ENCODE measurements around the gene PROKR2.

The PROKR2 gene

GRCh38 chr20:5316188-5317158, at the start of gene PROKR2:
PROKR2 (minus strand) TSS chr20:5316954; CDS start chr20:5314369, 2,585 bp downstream.
- DNase-seq: no peak

- DNase-seq: no peak
Observed at GRCh38 chr20:5364997-5365597, 48.3 kb upstream of the PROKR2 start.

- no peak for DNase-seq
Observed at GRCh38 chr20:5364136-5364821, 47.5 kb upstream of the PROKR2 start.

GRCh38 chr20:5362771-5363170, 46.0 kb upstream of the PROKR2 start:
- no peak for DNase-seq

GRCh38 chr20:5361176-5361575, 44.4 kb upstream of the PROKR2 start:
- no peak for DNase-seq

- no peak for DNase-seq
Observed at GRCh38 chr20:5357946-5358345, 41.2 kb upstream of the PROKR2 start.

GRCh38 chr20:5356941-5357340, 40.2 kb upstream of the PROKR2 start:
- no peak for DNase-seq

- no peak for DNase-seq
Observed at GRCh38 chr20:5354901-5355300, 38.1 kb upstream of the PROKR2 start.

GRCh38 chr20:5353624-5354496, 37.1 kb upstream of the PROKR2 start:
- DNase-seq: no peak

- DNase-seq: no peak
Observed at GRCh38 chr20:5349448-5349847, 32.7 kb upstream of the PROKR2 start.

- no peak for DNase-seq
Observed at GRCh38 chr20:5342021-5342420, 25.3 kb upstream of the PROKR2 start.

- DNase-seq: no peak
Observed at GRCh38 chr20:5331340-5331739, 14.6 kb upstream of the PROKR2 start.

GRCh38 chr20:5328268-5328667, 11.5 kb upstream of the PROKR2 start:
- no peak for DNase-seq

GRCh38 chr20:5327356-5327755, 10.6 kb upstream of the PROKR2 start:
- DNase-seq: no peak

- no peak for DNase-seq
Observed at GRCh38 chr20:5315807-5316187, 957 bp downstream of the PROKR2 start.

GRCh38 chr20:5313916-5314315, 2.8 kb downstream of the PROKR2 start:
- DNase-seq: no peak

GRCh38 chr20:5312518-5312917, 4.2 kb downstream of the PROKR2 start:
- DNase-seq: no peak

GRCh38 chr20:5309971-5310370, 6.8 kb downstream of the PROKR2 start:
- DNase-seq: no peak

GRCh38 chr20:5298811-5299210, 17.9 kb downstream of the PROKR2 start:
- no peak for DNase-seq

- DNase-seq: no peak
Observed at GRCh38 chr20:5297280-5298004, 19.3 kb downstream of the PROKR2 start.

GRCh38 chr20:5290596-5290995, 26.2 kb downstream of the PROKR2 start:
- DNase-seq: no peak

- no peak for DNase-seq
Observed at GRCh38 chr20:5282561-5282960, 34.2 kb downstream of the PROKR2 start.

All from NCI-H1417 treated with DMSO at 0.1 percent for 48 hours (cell line).